GM10266 (cell line): ENCODE data around the gene PARP16.
A peak's percentile ranks its signal among the peaks of the same experiment; 100 is the strongest.

ENCODE experiments used
- DNase-seq: peaks from one replicate; pipeline ENCODE4 v3.0.0; 2012; ENCODE audit errors: extremely low spot score
- CTCF ChIP-seq: IDR thresholded peaks from 2 replicates; pipeline ENCODE4 v1.5.1; 2012; ENCODE audit warnings: mild to moderate bottlenecking, low read depth; ENCODE audit not compliant: control insufficient read depth, insufficient read depth; ENCODE audit errors: missing control alignments

The PARP16 gene

GRCh38 chr15:65326818-65327217, 40.1 kb upstream of the PARP16 start:
- DNase-seq = no peak
- TF ChIP-seq CTCF = no peak

DNA sequence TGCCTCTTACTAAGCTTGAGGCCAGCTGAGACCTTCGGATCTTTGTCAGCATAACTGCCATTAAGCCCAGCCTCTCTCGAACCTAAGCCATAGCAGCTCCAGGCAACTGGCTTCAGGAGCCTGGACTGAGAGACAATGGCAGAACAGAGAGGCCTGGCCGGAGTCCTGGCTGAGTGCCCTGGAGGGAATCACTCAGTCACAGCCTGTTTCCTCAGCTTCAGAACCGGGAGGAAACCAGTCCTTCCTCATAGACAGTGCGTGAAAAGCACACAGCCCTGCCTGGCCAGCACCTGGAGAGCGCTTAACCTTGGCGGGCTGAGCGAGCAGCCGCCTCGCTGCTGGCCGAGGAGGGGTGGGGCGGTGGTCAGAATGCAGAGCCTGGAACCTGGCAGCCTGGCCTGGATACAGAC, 39.4 kb upstream of the PARP16 start:
- no peak for TF ChIP-seq CTCF
- DNase-seq = no peak

GRCh38 chr15:65323071-65323511, 36.4 kb upstream of the PARP16 start:
- no peak for TF ChIP-seq CTCF
- no peak for DNase-seq

GRCh38 chr15:65318870-65319356, 32.2 kb upstream of the PARP16 start:
- TF ChIP-seq CTCF = peak; percentile 85
- peak; percentile 86 for DNase-seq

DNA sequence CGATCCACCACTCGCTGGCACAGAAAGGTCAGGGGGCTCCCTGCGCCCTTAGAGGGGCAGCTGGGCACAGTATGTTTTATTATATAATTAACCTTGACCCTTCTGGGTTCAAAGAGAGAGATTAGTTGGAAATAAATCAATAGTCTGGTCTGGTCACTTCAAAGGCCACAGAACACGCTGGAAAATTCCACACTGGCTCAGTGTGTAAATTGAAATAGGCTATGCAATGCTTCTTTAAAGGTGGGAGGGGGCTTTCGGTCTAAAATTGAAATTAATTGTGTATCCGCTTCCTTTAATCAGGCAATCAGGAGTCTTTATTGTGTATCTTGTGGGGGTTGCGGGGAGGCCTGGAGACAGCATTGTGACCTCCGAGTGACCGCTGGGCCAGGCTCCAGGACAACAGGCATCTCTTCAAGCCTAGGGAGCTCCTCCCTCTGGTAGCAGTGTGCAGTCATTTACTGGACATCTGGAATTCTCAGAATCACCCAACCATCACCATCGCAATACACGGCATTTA, 25.8 kb upstream of the PARP16 start:
- no peak for TF ChIP-seq CTCF
- no peak for DNase-seq

GRCh38 chr15:65311760-65312159, 25.1 kb upstream of the PARP16 start:
- DNase-seq = no peak
- TF ChIP-seq CTCF = no peak

DNA sequence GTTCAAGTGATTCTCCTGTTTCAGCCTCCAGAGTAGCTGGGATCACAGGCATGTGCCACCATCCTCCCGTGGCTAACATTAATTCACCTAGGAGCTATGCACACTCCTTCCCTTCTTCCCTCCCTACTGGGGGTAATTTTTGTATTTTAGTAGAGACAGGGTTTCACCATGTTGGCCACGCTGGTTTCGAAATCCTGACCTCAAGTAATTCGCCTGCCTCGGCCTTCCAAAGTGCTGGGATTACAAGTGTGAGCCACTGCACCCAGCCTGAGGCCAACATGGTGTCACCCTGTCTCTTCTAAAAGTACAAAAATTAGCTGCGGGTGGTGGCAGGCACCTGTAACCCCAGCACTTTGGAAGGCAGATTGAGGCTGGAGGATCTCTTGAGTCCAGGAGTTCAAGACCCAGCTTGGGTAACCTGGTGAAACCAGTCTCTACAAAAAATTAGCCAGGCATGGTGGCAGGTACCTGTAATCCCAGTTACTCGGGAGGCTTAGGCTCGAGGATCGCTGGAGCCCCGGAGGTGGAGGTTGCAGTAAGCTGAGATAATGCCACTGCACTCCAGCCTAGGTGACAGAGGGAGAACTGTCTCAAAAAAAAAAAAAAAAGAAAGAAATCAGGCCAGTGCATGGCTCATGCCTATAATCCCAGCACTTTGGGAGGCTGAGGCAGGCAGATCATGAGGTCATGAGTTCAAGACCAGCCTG, 23.9 kb upstream of the PARP16 start:
- no peak for TF ChIP-seq CTCF
- DNase-seq = no peak
